HFF-Myc (cell line): ENCODE data around the gene ARRDC2.
"Not testable (repeated sequence)": the region's sequence is repeated elsewhere in the genome, so short reads cannot be mapped to it uniquely, and the experiment has no call there.

Source experiments
- DNase-seq: peaks from one replicate; pipeline ENCODE4 v3.0.0-alpha.2; 2011; ENCODE audit warnings: low read depth; ENCODE audit errors: extremely low read depth
- H3K4me3 ChIP-seq: replicated peaks from 2 replicates; pipeline ENCODE4 v1.5.1; 2011; ENCODE audit warnings: low read depth, mild to moderate bottlenecking, control low read depth, low read length
- CTCF ChIP-seq: IDR thresholded peaks from 2 replicates; pipeline ENCODE4 v1.5.1; 2012; ENCODE audit warnings: mild to moderate bottlenecking, low read depth, low read length, control low read depth; ENCODE audit errors: missing control alignments

The ARRDC2 gene

GRCh38 chr19:17999684-18000479 lies 8.1 kb upstream of the ARRDC2 start:
- DNase-seq: no peak
- no peak for TF ChIP-seq CTCF
- no peak overlapping the region for H3K4me3 ChIP-seq

DNA sequence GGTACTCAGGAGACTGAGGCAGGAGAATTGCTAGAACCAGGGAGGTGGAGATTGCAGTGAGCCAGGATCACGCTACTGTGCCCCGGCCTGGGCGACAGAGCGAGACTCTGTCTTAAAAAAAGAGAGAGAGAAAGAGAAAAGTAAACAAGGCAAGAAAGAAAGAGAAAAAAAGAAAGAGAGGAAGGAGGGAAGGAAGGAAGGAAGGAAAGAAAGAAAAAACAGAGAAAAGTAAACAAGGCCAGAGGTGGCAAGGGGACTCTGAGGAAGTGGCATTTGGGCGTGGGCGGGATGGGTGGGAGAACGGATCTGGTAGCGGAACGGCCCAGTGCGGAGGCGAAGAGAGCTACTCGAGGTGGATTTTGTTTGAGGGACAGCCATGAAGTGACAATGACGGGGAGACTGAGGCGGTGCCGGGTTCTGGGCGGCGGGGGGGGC lies 7.5 kb upstream of the ARRDC2 start:
- peak overlapping the region; percentile 63 for H3K4me3 ChIP-seq
- no peak for TF ChIP-seq CTCF
- DNase-seq: no peak

DNA sequence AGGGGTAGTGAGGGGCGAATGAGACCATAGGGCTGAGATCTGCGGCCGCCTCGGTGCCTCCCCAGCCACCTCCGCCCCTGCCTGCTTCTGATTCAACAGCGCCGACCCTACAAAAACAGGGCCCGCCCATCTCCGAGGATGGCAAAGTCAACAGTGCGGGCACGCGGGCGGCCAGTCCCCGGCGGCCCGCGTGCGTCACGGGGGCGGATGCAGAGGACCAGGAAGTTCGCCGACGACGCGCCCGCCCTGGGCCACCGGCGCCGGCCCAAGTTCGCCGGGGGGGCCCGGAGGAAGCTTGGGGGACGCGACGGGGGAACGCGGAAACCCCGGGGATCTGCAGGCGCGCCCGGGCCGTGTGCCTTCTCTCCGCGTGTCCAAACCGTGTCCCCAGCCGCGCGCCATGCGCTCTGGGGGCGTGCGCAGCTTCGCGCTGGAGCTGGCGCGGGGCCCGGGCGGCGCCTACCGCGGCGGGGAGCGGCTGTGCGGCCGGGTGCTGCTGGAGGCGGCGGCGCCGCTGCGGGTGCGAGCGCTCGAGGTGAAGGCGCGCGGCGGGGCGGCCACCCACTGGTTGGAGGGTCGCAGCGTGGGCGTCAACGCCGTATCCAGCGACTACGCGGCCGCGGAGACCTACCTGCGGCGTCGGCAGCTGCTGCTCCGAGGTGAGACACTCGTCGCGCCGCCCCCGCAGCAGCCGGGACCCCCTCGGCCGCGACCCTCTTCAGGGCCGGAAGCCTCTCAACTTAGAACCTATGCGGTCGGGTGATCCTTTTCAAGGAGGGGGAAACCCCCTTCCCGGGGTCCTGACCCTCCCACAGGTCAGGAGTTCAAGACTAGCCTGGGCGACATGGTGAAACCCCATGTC lies 6.8 kb upstream of the ARRDC2 start:
- DNase-seq: no peak
- TF ChIP-seq CTCF: no peak
- H3K4me3 ChIP-seq: peak overlapping the region; percentile 63

DNA sequence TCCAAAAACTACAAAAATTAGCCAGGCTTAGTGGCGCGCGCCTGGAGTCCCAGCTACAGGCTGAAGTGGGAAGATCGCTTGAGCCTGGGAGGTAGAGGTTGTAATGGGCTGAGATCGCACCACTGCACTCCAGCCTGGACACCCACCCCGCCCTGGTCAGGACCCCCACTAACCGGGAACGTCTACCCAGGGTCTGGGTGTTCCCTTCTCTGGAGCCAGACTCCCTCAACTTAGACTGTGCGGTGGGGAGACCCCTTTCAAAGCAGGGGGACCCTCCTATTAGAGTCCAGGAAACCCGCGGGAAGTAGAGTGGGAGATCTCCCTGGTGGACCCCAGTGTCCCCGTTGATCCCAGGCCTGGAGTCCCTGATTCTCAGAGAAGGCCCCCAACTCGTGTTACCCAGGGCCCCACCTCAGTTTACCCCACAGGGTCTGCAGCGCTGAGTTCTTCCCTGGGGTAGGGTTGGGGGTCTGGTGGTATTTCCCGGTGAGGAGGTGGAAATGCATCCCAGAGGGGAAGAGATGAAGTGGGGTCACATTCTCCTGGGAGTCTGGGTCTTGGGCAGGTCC lies 6.1 kb upstream of the ARRDC2 start:
- no peak for TF ChIP-seq CTCF
- no peak for DNase-seq
- peak overlapping the region; percentile 63 for H3K4me3 ChIP-seq

GRCh38 chr19:18002347-18002850 lies 5.6 kb upstream of the ARRDC2 start:
- peak overlapping the region; percentile 63 for H3K4me3 ChIP-seq
- no peak for TF ChIP-seq CTCF

GRCh38 chr19:18005750-18006149 lies 2.2 kb upstream of the ARRDC2 start:
- not testable (repeated sequence) for H3K4me3 ChIP-seq

More at GRCh38 chr19:18002347-18002850, 5.6 kb upstream of the ARRDC2 start:
- no peak for DNase-seq

More at GRCh38 chr19:18005750-18006149, 2.2 kb upstream of the ARRDC2 start:
- not testable (repeated sequence) for DNase-seq
